GM18870 (cell line): ENCODE data around the gene GBP5.
"Not testable (repeated sequence)": the region's sequence is repeated elsewhere in the genome, so short reads cannot be mapped to it uniquely, and the experiment has no call there.

Experiments
- ATAC-seq: cut with Tn5 transposase; IDR thresholded peaks from one replicate; pipeline ENCODE4 v1.9.1; 2021; ENCODE audit warnings: moderate library complexity; ENCODE audit not compliant: unreplicated experiment

The GBP5 gene

GRCh38 chr1:89284078-89284763 lies 11.6 kb upstream of the GBP5 start:
- ATAC-seq, result not testable (repeated sequence)

GRCh38 chr1:89280766-89281165 lies 8.1 kb upstream of the GBP5 start:
- no peak for ATAC-seq

GRCh38 chr1:89279011-89279466 lies 6.4 kb upstream of the GBP5 start:
- ATAC-seq, result no peak

- no peak for ATAC-seq
Observed at GRCh38 chr1:89277725-89278124, 5.1 kb upstream of the GBP5 start.

- ATAC-seq, result no peak
Observed at GRCh38 chr1:89276690-89277089, 4.0 kb upstream of the GBP5 start.

GRCh38 chr1:89274411-89274857 lies 1.8 kb upstream of the GBP5 start:
- no peak for ATAC-seq

- no peak for ATAC-seq
Observed at GRCh38 chr1:89273324-89273778, 691 bp upstream of the GBP5 start.

GRCh38 chr1:89271341-89272015 lies 1.2 kb downstream of the GBP5 start:
- ATAC-seq, result no peak

- ATAC-seq, result no peak
Observed at GRCh38 chr1:89270423-89270822, 2.2 kb downstream of the GBP5 start.

GRCh38 chr1:89269277-89269676 lies 3.4 kb downstream of the GBP5 start:
- ATAC-seq, result no peak

- ATAC-seq, result no peak
Observed at GRCh38 chr1:89262643-89263042, 10.0 kb downstream of the GBP5 start.

- no peak for ATAC-seq
Observed at GRCh38 chr1:89261926-89262515, 10.6 kb downstream of the GBP5 start.

- no peak for ATAC-seq
Observed at GRCh38 chr1:89260566-89261255, 11.9 kb downstream of the GBP5 start.

- no peak for ATAC-seq
Observed at GRCh38 chr1:89260042-89260441, 12.6 kb downstream of the GBP5 start.

- ATAC-seq, result no peak
Observed at GRCh38 chr1:89259283-89259971, 13.2 kb downstream of the GBP5 start.

GRCh38 chr1:89257041-89257440 lies 15.6 kb downstream of the GBP5 start:
- ATAC-seq, result no peak

- not testable (repeated sequence) for ATAC-seq
Observed at GRCh38 chr1:89255581-89255980, 17.1 kb downstream of the GBP5 start.

- ATAC-seq, result no peak
Observed at GRCh38 chr1:89254658-89255287, 17.9 kb downstream of the GBP5 start.

GRCh38 chr1:89243046-89243445 lies 29.6 kb downstream of the GBP5 start:
- no peak for ATAC-seq
